Esophagus squamous epithelium (tissue), 4 donors: ENCODE measurements around the gene TRMT61A.

Experiments used
- CTCF ChIP-seq, 6 experiments: fragments of 450-650 bp in 4 of 6; fragments of 200-600 bp in 2 of 6; sonication (generic) in 2 of 6; IDR thresholded peaks; one replicate each; pipeline ENCODE4 v1.5.1; 2016 to 2019; ENCODE audit warnings: antibody characterized with exemption in 6 of 6, mild to moderate bottlenecking in 4 of 6, moderate library complexity in 4 of 6
- POLR2A ChIP-seq, 4 donors: fragments of 450-650 bp; IDR thresholded peaks; one replicate each; pipeline ENCODE4 v1.6.1; 2017; ENCODE audit warnings: antibody characterized with exemption in 4 of 4, mild to moderate bottlenecking in 4 of 4, moderate library complexity in 3 of 4

GRCh38 chr14:103578401-103579075, 49.5 kb downstream of the TRMT61A start:
- TF ChIP-seq CTCF (IDR thresholded peaks at IDR 0.05): no peak
- TF ChIP-seq POLR2A (IDR thresholded peaks at IDR 0.05): no peak
